SH-SY5Y (cell line): Measurements from ENCODE around the gene NPM1.

ENCODE experiments used
- GATA2 ChIP-seq: IDR thresholded peaks from 2 replicates; pipeline ENCODE4 v1.6.1; 2011; ENCODE audit warnings: mild to moderate bottlenecking, low read depth, low read length
- GATA3 ChIP-seq: IDR thresholded peaks from 2 replicates; pipeline ENCODE4 v1.6.1; 2011; ENCODE audit warnings: low read depth, mild to moderate bottlenecking, low read length, moderate library complexity

GRCh38 chr5:171426266-171426665 lies 38.6 kb downstream of the NPM1 start:
- no peak for TF ChIP-seq GATA3
- no peak for TF ChIP-seq GATA2
